NCI-H82 (cell line): Measurements from ENCODE around the gene LIPA.

Source experiments
- DNase-seq: peaks from one replicate; lab custom pipeline; 2025; lab: John Stamatoyannopoulos, UW

Gene LIPA

GRCh38 chr10:89240519-89240918 lies 11.1 kb downstream of the LIPA start:
- no peak for DNase-seq

- peak; percentile 1 for DNase-seq
These were observed 12.5 kb downstream of the LIPA start for GRCh38 chr10:89238956-89239644.

- DNase-seq = no peak
These were observed 13.7 kb downstream of the LIPA start for GRCh38 chr10:89237849-89238248.

DNA sequence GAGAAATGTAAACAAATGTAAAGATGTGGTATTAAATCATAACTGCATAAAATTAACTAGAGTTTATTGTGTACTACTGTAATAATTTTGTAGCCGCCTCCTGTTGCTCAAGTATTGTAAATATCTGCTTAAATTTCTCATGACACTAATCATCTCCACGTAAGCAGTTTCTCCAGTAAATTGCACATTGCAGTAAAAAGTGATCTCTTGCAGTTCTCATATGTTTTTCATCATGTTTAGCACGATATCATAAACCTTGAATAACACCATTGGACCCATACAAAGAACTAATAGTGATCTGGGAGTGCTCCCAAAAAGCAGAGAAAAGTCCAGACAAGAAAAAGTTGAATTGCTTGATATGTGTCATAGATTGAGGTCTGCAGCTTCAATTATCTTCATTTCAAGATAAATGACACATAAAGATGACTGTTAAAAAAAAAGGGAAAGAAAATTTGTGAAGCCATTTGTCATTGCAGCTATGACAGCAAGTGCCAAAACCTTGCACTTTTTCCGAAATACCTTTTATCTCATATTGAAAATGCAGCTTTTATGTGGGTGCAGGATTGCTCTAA lies 15.3 kb downstream of the LIPA start:
- DNase-seq = no peak

GRCh38 chr10:89235073-89235798 lies 16.3 kb downstream of the LIPA start:
- no peak for DNase-seq

GRCh38 chr10:89233033-89233432 lies 18.5 kb downstream of the LIPA start:
- DNase-seq = no peak

DNA sequence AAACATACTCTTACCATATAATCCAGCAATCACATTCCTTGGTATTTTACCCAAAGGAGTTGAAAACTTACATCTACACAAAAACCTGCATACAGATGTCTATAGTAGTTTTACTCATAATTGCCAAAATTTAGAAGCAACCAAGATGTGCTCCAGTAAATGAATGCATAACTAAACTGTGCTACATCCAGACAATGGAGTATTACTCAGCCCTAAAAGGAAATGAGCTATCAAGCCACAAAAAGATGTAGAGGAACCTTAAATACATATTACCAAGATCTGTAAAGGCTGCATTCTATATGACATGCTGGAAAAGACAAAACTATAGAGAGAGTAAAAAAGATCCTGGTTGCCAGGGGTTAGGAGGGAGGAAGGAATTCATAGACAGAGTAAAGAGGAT lies 22.6 kb downstream of the LIPA start:
- DNase-seq = no peak

- no peak for DNase-seq
These were observed 23.4 kb downstream of the LIPA start for GRCh38 chr10:89228146-89228545.

DNA sequence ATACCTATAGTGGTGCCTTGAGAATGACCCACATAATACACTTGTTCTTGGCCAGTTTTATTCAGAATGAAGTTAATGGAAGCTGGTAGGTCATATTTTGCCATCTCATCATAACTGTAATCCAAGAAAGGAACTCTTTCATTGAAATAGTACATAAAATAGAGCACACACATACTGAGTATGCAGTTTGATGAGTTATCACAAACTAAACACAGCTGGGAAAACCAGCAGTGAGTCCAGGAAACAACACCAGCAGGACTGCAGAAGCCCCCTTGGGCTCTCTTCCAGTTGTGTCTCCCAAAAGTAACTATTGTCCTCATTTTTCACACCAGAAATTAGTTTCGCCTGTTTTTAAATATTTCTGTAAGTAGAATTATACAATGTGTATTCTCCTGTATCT lies 24.7 kb downstream of the LIPA start:
- DNase-seq = no peak

GRCh38 chr10:89224739-89225443 lies 26.7 kb downstream of the LIPA start:
- peak; percentile 95 for DNase-seq

GRCh38 chr10:89221919-89222318 lies 29.7 kb downstream of the LIPA start:
- DNase-seq = no peak

- DNase-seq = no peak
These were observed 31.9 kb downstream of the LIPA start for GRCh38 chr10:89219513-89220218.

DNA sequence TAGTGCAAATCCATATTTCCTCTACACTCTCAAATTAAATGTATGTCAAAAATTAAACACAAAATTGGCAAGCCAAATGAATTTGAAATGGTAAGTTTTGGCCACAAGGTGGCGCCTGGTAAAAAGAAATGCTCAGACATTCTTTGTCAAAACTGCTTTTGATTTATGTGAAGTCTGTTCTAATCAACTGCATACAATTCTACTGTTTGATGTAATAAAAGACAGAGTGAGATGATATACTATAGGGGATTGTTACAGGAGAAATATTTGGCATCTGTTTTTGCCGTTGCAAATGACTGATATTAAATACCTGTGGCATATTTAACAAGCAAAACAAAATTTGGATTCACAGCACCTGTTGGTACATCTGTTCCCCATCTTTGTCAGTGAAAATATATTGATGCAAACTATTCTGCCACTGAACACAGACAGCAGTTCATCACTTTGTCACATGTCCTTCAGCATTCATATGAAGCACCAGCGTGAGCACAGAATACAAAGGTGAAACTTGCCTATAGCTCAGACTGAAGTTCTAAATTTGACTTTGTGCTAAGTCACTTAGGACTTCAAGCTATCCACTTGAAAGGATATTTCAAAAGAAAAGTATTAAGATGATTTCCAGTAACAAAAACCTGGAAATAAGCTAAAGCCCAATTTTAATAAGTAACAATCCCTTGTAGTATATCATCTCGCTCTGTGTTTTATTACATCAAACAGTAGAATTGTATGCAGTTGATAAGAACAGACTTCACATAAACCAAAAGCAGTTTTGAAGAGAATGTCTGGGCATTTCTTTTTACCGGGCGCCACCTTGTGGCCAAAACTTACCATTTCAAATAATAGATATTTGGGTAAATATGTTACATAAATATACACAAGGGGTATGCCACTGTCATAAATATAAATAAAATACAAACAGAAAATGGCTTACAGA lies 34.3 kb downstream of the LIPA start:
- DNase-seq = peak; percentile 52

GRCh38 chr10:89216056-89216455 lies 35.5 kb downstream of the LIPA start:
- DNase-seq = no peak

DNA sequence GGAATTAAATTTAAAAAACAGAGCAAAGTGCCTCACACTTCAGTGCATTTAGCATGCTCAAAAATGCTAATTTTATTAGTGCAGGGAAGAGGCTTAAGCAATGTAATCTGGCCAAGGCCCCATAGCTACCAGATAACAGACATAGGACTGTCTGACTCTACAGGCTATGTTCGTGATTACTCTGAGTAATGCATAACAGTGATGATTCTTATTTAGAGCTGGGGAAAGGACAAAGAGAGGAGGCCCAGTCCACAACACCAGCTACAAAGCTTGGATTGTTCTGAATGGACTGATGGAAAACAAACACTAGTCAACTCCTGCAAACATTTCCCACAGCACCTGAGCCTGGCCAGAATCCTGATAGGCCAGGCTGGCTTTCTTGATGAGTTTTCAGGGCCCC lies 36.1 kb downstream of the LIPA start:
- DNase-seq = no peak

GRCh38 chr10:89214566-89215165 lies 36.9 kb downstream of the LIPA start:
- DNase-seq = no peak

GRCh38 chr10:89213191-89213808 lies 38.3 kb downstream of the LIPA start:
- DNase-seq = peak; percentile 37

GRCh38 chr10:89210794-89211425 lies 40.7 kb downstream of the LIPA start:
- no peak for DNase-seq

- DNase-seq = no peak
These were observed 41.9 kb downstream of the LIPA start for GRCh38 chr10:89209718-89210117.
